GM13976 (cell line): ENCODE results near the gene DOCK4.

Source experiments
- DNase-seq: peaks from one replicate; pipeline ENCODE4 v3.0.0; 2012; ENCODE audit warnings: low spot score
- in situ Hi-C: fragments of 300-500 bp; cut with MboI; formaldehyde crosslinking; loops from one replicate; pipeline ENCODE4 v1.12.0; 2022; ENCODE audit warnings: low sequenced_read_pairs, mixed read lengths, inconsistent platforms; ENCODE audit not compliant: unreplicated experiment
- TF ChIP-seq, protein P1 (sequence below): IDR thresholded peaks from 2 replicates; pipeline ENCODE4 v1.5.1; 2012; ENCODE audit warnings: borderline replicate concordance, mild to moderate bottlenecking; ENCODE audit not compliant: insufficient read depth; ENCODE audit errors: extremely low read depth, missing control alignments, control extremely low read depth

Gene DOCK4

DNA sequence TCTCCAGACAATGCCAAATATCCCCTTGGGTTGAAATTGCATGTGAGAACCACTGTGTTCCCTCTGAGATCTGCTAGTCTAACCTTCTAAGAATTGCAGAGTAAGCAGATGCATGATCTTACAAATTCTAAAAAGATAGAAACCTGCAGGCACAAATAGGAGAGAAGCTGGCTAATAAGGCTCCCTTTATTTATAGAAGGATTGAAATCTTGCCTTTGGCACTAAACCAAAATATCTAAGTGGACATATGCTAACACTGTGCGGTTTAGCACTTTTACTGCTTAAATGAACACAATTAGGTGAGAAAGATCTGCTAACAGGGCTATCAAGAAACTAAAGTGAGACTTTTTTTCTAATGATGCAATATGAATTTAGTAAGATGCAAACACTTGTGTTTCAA is 225.5 kb downstream of the DOCK4 start:
- in situ Hi-C loops: no loop called here
- DNase-seq: no peak

DNA sequence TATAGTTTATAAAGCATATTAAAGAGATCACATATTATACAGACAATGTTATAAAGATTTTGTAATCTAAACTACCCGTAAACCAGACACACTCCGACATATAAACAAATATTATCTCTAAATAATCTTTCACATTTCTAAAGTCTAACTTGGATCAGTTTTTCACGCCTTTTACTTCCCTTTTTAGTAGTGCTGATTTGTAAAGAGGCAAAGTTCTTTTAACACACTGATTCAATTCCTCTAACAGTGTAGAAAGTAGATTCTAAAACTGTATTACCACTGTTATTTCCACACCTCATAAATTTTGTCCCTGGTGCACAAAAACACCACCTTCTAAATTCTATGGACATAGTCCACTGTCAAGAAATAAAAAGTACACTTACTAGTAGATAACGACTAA is 230.9 kb downstream of the DOCK4 start:
- in situ Hi-C loops: no loop called here
- TF ChIP-seq, protein P1, sequence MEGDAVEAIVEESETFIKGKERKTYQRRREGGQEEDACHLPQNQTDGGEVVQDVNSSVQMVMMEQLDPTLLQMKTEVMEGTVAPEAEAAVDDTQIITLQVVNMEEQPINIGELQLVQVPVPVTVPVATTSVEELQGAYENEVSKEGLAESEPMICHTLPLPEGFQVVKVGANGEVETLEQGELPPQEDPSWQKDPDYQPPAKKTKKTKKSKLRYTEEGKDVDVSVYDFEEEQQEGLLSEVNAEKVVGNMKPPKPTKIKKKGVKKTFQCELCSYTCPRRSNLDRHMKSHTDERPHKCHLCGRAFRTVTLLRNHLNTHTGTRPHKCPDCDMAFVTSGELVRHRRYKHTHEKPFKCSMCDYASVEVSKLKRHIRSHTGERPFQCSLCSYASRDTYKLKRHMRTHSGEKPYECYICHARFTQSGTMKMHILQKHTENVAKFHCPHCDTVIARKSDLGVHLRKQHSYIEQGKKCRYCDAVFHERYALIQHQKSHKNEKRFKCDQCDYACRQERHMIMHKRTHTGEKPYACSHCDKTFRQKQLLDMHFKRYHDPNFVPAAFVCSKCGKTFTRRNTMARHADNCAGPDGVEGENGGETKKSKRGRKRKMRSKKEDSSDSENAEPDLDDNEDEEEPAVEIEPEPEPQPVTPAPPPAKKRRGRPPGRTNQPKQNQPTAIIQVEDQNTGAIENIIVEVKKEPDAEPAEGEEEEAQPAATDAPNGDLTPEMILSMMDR: no peak
- DNase-seq: no peak

More for the DNA sequence above, 225.5 kb downstream of the DOCK4 start:
- TF ChIP-seq, protein P1: no peak

DNA sequence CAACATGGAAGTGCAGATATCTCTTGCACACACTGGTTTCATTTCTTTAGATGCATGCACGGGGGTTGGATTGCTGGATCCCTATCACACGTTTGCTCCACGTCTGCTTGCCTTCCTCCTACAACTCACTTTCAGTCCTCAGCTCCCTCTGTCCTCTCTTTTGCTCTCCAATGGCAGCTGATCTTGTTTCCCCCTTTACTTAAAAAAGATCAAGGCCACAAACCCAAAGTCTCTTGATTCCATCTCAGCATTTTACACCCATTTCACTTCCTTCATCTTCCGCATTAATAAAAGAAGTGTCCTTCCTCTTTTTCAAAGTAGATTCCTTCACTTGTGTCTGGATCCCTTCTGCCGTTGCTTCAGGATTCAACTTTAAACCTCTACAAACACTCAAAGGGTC is 245.2 kb downstream of the DOCK4 start:
- DNase-seq: no peak
- in situ Hi-C loops: no loop called here

DNA sequence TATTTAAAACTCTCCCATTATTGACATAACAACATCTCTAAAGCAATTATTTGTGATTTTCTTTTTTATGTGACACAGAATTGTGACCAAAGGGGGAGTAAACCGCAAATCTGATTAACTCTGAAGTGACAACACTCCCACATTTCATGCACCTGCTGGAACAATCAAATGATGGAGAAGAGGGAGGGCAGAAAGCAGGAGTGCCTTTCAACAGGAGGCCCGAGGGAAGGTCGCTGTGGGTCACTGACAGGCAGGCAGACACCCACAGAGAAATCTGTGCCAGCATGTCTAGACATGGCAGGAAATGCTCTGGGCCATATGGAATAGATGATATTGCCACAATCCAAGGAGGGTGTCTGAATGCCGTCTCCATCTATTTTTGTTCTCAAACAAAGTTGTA is 247.3 kb downstream of the DOCK4 start:
- no peak for DNase-seq
- in situ Hi-C loops: no loop called here

More for the DNA sequence above, 245.2 kb downstream of the DOCK4 start:
- TF ChIP-seq, protein P1: no peak

DNA sequence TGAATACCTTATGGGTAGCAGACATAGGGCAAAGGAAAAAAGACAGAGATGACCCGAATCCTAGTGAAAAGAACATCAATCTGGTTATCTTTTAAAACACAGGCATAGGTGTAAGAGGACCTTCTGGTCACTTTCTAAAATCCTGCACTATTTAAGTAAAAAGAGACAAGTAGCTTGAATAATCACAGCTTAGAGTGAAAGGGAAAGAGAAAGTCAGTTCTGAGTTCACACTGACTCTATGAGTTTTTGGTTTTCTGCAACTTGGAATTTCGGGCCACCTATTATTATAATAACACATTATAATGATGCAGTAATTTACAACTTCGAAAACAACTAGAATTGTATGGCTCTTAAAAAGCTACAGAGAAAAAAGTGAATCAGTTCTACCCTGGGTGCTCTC is 247.8 kb downstream of the DOCK4 start:
- TF ChIP-seq, protein P1: no peak
- in situ Hi-C loops: no loop called here
- DNase-seq: no peak

More for the DNA sequence above, 247.3 kb downstream of the DOCK4 start:
- TF ChIP-seq, protein P1: no peak

DNA sequence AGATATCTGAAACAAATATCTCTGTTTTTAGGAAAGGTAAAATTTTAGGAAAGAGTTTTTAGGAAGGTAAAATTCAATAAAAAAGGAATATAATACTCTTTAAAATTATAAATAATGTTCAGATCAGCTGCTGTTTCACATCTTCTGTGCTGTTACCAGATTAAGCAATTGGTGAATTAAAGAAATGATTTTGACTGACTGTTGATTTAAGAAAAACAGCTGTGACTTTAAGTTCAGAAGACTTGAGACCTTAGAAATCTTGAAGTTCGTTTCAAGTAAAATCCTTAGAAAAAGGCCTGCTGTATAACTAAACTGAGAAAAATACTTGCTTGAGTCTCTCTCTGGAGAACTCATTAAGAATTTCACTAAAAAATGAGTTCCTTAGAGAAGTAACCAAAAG is 250.6 kb downstream of the DOCK4 start:
- TF ChIP-seq, protein P1: no peak
- in situ Hi-C loops: no loop called here
- no peak for DNase-seq

DNA sequence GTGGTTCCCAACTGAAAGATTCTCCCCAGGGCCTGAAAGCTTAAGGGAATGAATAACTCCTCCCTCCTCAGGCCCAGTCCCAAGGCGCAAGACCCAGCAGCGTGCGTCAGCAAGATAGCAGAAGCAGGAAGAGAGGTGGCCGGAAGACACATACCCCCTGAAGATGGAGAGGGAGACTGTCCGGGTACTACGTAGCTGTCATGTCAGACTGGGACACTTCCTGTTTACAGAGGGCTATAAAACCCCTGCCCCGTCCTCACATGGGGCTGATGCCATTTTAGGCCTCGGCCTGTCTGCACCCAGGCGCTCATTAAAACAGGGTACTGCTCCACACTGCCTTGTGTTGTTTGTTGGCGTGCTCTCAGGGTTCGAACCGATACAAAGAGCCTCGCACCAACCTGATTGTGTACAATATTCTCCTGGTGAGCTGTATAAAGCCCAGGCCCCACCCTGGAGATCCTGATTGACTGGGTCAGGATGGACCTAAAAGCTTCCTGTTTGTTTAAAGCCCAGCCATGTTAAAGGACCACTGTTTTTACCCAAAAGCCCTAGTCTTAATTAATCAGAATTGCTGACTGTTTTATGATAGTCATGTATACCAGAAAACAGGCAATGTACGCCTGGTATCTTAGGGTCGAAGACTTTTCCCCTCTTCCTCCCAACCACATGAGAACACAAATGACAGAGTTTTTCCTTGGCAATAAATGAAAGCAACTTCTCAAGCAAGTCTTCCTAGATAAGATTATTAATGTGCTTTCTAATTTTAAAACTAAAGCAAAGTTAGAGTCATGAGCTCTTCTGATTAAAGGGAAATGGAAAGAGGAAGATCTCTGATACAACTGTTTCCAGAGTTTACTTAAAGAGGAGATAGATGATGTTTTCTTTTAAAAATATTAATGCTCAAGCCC is 251.5 kb downstream of the DOCK4 start:
- TF ChIP-seq, protein P1: no peak
- in situ Hi-C loops: no loop called here
- no peak for DNase-seq
